Loucy (cell line): ENCODE results near the gene SDF4.

ENCODE experiments used
- H2AFZ ChIP-seq: fragments of 200-600 bp; sonication (generic); 2 replicates; pipeline ENCODE4 v1.6.0; 2016; ENCODE audit warnings: antibody characterized with exemption, mild to moderate bottlenecking, low read length, moderate library complexity
- H3F3A ChIP-seq: fragments of 200-600 bp; 2 replicates; pipeline ENCODE4 v1.6.0; 2016; ENCODE audit warnings: antibody characterized with exemption, low read depth, mild to moderate bottlenecking
- H3K27me3 ChIP-seq: fragments of 200-600 bp; sonication (generic); 2 replicates; pipeline ENCODE4 v1.6.1; 2014; ENCODE audit warnings: low read length, mild to moderate bottlenecking; ENCODE audit not compliant: insufficient read depth, poor library complexity, severe bottlenecking
- H3K36me3 ChIP-seq: fragments of 200-600 bp; sonication (generic); 2 replicates; pipeline ENCODE4 v1.6.1; 2016; ENCODE audit warnings: low read length; ENCODE audit not compliant: insufficient read depth
- H3K4me1 ChIP-seq: fragments of 200-600 bp; sonication (generic); 2 replicates; pipeline ENCODE4 v1.5.1; 2014; ENCODE audit warnings: low read length, mild to moderate bottlenecking; ENCODE audit not compliant: insufficient read depth, poor library complexity, severe bottlenecking
- H3K4me2 ChIP-seq: fragments of 200-600 bp; sonication (generic); 2 replicates; pipeline ENCODE4 v1.6.0; 2014; ENCODE audit warnings: antibody characterized with exemption, low read length, low read depth, mild to moderate bottlenecking; ENCODE audit not compliant: poor library complexity, severe bottlenecking
- H3K4me3 ChIP-seq: fragments of 200-600 bp; sonication (generic); 2 replicates; pipeline ENCODE4 v1.5.1; 2014; ENCODE audit warnings: low read length, mild to moderate bottlenecking, mixed read lengths; ENCODE audit not compliant: poor library complexity, severe bottlenecking
- H3K79me2 ChIP-seq: fragments of 200-600 bp; sonication (generic); 2 replicates; pipeline ENCODE4 v1.6.1; 2014; ENCODE audit warnings: low read length; ENCODE audit not compliant: insufficient read depth
- H3K9ac ChIP-seq: fragments of 200-600 bp; sonication (generic); 2 replicates; pipeline ENCODE4 v1.6.0; 2014; ENCODE audit warnings: mild to moderate bottlenecking, low read depth, low read length, moderate library complexity; ENCODE audit not compliant: poor library complexity, severe bottlenecking
- H3K9me2 ChIP-seq: fragments of 200-600 bp; sonication (generic); replicated peaks from 2 replicates; pipeline ENCODE4 v1.6.1; 2016; ENCODE audit warnings: low read depth, low read length, mixed read lengths
- H3K9me3 ChIP-seq: fragments of 200-600 bp; sonication (generic); 2 replicates; pipeline ENCODE4 v1.6.1; 2014; ENCODE audit warnings: mild to moderate bottlenecking, antibody characterized with exemption, low read length, low read depth; ENCODE audit not compliant: insufficient read depth
- H4K20me1 ChIP-seq: fragments of 200-600 bp; sonication (generic); 2 replicates; pipeline ENCODE4 v1.6.0; 2014; ENCODE audit warnings: antibody characterized with exemption, low read length, mild to moderate bottlenecking; ENCODE audit not compliant: insufficient read depth, poor library complexity, severe bottlenecking
- CTCF ChIP-seq: fragments of 200-600 bp; sonication (generic); conservative IDR thresholded peaks from 2 replicates; pipeline ENCODE4 v1.5.1; 2014; ENCODE audit warnings: mild to moderate bottlenecking, antibody characterized with exemption, low read length
- EZH2phosphoT487 ChIP-seq: fragments of 200-600 bp; IDR thresholded peaks from 2 replicates; pipeline ENCODE4 v1.6.1; 2018; ENCODE audit warnings: antibody characterized with exemption, mild to moderate bottlenecking, moderate library complexity, borderline replicate concordance

SDF4 gene

GRCh38 chr1:1225913-1226312 is 5.9 kb downstream of the SDF4 start:
- H3K79me2 ChIP-seq, result peaks cover 64% of the 10 kb centered on the region

GRCh38 chr1:1225238-1225845 is 6.5 kb downstream of the SDF4 start:
- H3K9ac ChIP-seq, result no peak overlapping the region
- H4K20me1 ChIP-seq, result peaks cover 32% of the 10 kb centered on the region
- H3F3A ChIP-seq, result no peaks in the 10 kb centered on the region
- H3K4me2 ChIP-seq, result no peak overlapping the region
- H3K27me3 ChIP-seq, result no peaks in the 10 kb centered on the region
- no peaks in the 10 kb centered on the region for H3K9me3 ChIP-seq
- no peak overlapping the region for H3K4me3 ChIP-seq
- peaks cover 58% of the 10 kb centered on the region for H3K79me2 ChIP-seq
- peaks cover 18% of the 10 kb centered on the region for H3K4me1 ChIP-seq
- TF ChIP-seq CTCF (no peak), EZH2phosphoT487 (no peak)
- no peak overlapping the region for H2AFZ ChIP-seq
- no peaks in the 10 kb centered on the region for H3K9me2 ChIP-seq
- H3K36me3 ChIP-seq, result peaks cover 40% of the 10 kb centered on the region; the same call in 1 of the 2 replicates

More at GRCh38 chr1:1225913-1226312, 5.9 kb downstream of the SDF4 start:
- H3K36me3 ChIP-seq, result peaks cover 34% of the 10 kb centered on the region; the same call in 1 of the 2 replicates
- H3K4me3 ChIP-seq, result no peak overlapping the region
- H2AFZ ChIP-seq, result no peak overlapping the region
- H3K9ac ChIP-seq, result no peak overlapping the region
- no peak for TF ChIP-seq EZH2phosphoT487
- TF ChIP-seq CTCF, result no peak
- H3K4me1 ChIP-seq, result peaks cover 18% of the 10 kb centered on the region
- no peaks in the 10 kb centered on the region for H3K9me2 ChIP-seq
- no peaks in the 10 kb centered on the region for H3F3A ChIP-seq
- H3K4me2 ChIP-seq, result peak overlapping the region; percentile 37
- no peaks in the 10 kb centered on the region for H3K9me3 ChIP-seq
- H4K20me1 ChIP-seq, result peaks cover 32% of the 10 kb centered on the region
- no peaks in the 10 kb centered on the region for H3K27me3 ChIP-seq

- no peak overlapping the region for H3K9ac ChIP-seq
- no peaks in the 10 kb centered on the region for H3F3A ChIP-seq
- peaks cover 29% of the 10 kb centered on the region for H4K20me1 ChIP-seq
- peaks cover 11% of the 10 kb centered on the region for H3K4me1 ChIP-seq
- H3K4me2 ChIP-seq, result no peak overlapping the region
- H3K27me3 ChIP-seq, result no peaks in the 10 kb centered on the region
- H2AFZ ChIP-seq, result no peak overlapping the region
- H3K9me2 ChIP-seq, result no peaks in the 10 kb centered on the region
- peaks cover 44% of the 10 kb centered on the region for H3K79me2 ChIP-seq
- H3K36me3 ChIP-seq, result peaks cover 40% of the 10 kb centered on the region; the same call in 1 of the 2 replicates
- no peak overlapping the region for H3K4me3 ChIP-seq
- no peak for TF ChIP-seq EZH2phosphoT487
- TF ChIP-seq CTCF, result no peak
- H3K9me3 ChIP-seq, result no peaks in the 10 kb centered on the region
Observed at GRCh38 chr1:1223891-1224290, 7.9 kb downstream of the SDF4 start.
